NCI-H2081 treated with DMSO at 0.1 percent for 48 hours (cell line): ENCODE data around the gene ARHGAP31.
"Not testable (repeated sequence)": the region's sequence is repeated elsewhere in the genome, so short reads cannot be mapped to it uniquely, and the experiment has no call there.

Experiments used
- DNase-seq: peaks from one replicate; lab custom pipeline; 2025; lab: John Stamatoyannopoulos, UW

ARHGAP31 gene

DNA sequence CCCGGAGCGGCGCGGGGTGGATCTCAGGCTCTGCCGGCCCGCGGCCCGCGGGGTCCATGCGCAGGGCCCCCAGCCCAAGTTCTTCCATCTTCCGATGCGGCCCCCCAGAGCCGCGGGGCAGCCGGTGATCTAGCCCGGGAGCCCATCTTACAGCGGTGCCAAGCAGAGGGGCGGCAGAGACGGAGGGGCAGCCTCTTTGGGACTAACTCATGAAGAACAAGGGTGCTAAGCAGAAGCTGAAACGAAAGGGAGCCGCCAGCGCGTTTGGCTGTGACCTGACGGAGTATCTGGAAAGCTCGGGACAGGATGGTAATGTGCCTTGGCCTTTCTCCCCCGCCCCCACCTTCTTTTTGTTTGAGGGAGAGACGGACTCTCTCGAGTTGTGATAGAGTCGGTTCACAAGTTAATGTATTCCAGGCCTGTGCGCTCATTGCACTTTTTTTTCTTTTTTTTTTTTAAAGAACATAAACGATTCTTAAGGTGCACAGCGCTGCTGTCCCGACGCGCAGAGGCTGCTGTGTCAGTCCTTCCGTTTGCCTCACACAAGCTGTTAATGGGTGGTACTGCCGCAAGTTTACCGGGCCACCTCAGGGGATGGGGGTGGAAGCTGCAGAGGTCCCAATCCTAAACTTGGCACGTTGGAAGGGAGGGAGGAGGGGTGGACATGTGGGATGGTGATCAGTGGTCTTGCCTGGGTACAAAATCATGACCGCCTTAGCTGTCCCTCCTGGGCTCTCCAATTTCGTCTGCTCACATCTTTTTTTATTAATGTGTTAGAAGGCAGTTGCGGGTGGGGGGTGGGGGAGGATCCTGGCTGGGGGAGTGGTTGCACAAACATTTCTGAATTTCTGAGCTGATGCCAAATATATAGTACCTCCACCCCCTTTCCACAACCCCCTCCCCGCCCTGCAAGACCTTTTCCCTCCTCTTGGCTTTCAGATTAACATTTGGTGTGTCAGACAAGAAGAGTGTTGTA lies 801 bp downstream of the ARHGAP31 start:
- DNase-seq: no peak

DNA sequence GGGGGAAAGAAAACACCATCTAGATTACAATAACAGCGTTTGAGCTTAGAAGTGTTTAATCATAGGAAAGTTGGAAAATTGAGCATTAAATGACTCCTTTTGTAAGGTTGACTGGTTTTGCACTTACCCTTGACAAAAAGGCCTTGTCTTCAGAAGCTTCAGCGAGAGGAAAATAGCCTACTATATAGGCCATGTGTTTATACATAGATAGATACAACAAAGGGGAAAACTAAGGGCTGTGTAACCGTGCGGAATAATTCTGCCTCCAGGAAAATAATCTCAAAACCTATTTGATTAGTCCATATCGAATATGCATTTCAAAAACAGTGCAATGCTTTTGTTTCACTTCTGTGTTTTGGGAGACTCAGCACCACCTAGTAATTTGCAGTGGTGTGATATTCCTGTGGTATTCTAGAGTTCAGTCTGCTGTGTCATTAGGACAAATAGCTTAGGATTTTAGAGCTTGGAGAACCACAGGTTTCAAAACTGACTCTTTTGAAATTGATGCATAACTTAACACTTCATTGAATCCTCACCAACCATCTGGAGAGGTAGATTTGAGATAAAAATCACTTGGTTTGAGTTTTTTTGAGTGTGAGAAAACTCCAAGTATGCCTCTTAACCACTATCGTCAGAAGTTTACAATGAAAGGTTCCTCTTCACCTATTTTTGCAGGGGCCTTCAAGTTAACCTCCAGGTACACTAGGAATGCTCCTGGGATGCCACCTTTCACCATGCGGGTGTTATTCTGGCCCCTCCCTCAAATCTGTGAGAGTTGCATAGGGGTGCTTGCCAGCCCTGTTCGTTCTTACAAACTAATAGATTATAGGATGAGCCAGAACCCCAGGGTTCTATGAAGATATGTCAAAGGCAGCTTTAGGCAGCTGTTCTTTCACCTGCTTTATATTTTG lies 1.9 kb downstream of the ARHGAP31 start:
- no peak for DNase-seq

GRCh38 chr3:119296727-119297122 lies 2.5 kb downstream of the ARHGAP31 start:
- DNase-seq: no peak

DNA sequence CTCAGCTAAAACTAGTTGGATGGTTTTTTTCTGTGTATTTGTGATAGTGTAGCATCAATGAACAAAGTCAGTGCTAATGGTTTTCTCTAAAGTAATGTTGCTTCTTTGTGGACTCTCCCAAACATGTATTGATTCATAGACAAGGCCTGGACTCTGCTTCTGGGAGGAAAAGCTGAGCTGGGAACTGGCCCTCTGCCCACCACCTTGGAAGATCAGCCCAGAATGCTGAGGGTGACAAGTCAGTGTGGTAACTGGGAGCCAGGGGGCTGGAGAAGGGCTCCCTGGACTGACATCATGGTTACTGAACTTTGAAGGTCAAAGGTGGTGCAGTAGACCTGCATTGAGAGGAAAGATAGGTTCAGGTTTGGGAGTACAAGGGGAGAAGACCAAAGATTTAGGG lies 3.0 kb downstream of the ARHGAP31 start:
- no peak for DNase-seq

GRCh38 chr3:119298565-119298941 lies 4.4 kb downstream of the ARHGAP31 start:
- no peak for DNase-seq

- no peak for DNase-seq
These were observed 6.8 kb downstream of the ARHGAP31 start for GRCh38 chr3:119300991-119301391.

DNA sequence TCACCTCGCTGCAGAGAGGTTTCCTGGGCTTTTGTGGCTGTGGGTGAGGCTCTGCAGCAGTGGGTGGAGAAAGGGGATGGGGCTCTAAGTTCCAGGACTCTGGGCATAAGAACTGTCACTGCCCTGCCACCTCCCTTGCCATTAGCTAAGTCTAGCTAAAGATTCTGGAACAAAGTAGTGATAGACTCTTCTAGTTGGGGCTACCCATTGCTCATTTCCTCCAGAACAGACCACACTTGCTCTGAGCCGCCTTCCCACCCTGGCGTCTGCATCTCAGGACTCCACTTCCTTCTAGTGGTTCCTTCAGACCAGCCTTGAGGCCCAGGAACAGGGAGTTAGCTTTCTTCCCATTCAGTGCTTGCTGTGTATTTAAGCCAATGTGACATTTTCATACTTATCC lies 7.5 kb downstream of the ARHGAP31 start:
- DNase-seq: no peak

DNA sequence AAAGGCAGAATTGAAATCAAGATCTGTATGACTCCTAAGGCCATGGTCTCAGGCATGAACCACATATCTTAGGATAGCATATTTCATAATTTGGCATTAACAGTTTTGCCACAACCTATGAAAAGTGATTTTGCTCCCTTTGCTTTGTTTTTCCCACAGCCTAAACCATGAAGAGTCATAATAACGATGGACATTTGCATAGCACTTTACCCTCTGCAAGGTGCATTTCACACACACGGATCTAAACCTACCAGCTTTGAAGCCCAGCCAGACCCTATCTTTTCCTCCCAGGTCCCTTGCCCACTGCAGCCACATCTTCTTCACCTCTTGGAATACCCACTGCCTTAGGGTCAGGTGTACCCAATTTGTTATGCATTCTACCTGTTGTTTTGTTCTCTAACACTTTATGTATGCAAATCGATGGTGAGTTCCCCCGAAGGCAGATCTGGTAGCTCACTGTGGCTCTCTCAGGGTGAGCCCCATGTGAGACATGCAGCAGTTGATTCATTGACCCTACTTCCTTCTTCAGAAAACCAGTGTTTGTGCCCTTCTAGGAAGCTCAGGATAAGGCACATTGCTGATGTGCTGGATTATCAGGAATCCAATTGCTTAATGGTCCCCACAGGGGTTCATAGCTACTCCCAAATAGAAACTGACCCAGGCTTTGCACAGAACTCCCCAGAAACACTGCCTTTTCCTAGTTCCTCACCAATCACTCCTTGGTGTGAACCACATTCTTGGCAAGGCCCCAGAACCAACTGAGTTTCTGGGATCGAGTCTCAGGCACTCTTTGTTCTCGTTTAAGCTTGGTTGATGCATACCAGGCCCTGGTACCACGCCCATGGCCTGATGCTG lies 8.7 kb downstream of the ARHGAP31 start:
- DNase-seq: no peak

DNA sequence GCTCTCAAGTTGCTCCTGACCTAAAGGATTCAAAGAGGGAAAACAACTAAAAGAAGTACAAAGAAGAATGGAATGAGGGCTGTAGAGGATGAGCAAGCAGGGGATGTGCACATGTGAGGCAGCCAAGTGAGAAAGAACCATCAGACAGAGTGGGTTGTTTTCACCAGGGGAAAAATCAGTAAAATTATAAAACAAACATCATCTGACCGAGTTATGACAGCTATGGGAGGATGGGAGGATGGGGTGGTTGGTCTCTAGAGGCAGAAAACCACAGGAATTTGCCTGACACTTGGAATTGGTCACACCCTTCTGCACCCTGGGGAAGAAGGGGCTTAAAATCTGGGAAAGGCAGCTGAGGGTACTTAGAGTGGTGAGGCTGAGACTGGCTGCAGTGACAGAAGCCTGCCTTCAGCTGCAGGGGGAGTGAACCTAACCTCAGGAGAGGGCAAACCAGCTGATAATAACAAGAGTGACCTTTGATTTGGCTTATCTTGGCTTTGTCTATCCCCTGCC lies 10.1 kb downstream of the ARHGAP31 start:
- no peak for DNase-seq

- DNase-seq: no peak
These were observed 11.1 kb downstream of the ARHGAP31 start for GRCh38 chr3:119305286-119305685.

GRCh38 chr3:119306378-119306777 lies 12.2 kb downstream of the ARHGAP31 start:
- not testable (repeated sequence) for DNase-seq

- no peak for DNase-seq
These were observed 14.2 kb downstream of the ARHGAP31 start for GRCh38 chr3:119308355-119308754.

DNA sequence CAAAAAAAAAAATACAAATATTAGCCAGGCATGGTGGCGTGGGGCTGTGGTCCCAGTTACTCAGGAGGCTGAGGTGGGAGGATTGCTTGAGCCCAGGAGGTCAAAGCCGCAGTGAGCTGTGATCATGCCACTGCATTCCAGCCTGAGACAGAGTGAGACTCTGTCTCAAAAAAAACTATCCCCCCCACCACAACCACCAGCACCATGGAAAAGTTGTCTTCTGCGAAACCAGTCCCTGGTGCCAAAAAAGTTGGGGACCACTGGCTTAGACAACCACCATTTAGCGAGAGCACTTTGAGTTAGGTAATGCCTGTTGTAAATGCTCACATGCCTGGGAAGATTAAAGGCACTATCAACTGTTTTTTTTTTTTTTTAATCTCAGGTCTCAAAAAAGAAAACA lies 15.4 kb downstream of the ARHGAP31 start:
- no peak for DNase-seq

DNA sequence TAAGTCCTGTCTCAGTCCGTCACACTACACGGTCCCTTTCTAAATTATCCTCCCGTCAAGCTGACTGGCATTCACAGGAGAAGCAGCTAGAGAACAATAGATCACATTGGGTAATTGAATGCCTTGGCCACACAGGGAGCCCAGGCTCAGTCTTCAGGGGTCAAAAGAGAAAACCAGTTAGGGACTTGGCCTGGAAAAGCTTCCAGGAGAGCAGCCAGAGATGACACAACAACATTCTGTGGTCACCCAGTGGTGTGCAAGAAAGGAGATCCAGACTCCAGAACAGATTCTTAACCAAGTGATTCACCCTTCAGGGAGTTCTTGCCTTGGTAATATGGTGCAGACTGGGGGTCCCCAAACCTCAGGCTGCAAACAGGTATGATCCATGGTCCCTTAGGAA lies 15.9 kb downstream of the ARHGAP31 start:
- DNase-seq: no peak

- no peak for DNase-seq
These were observed 17.1 kb downstream of the ARHGAP31 start for GRCh38 chr3:119311081-119311925.

DNA sequence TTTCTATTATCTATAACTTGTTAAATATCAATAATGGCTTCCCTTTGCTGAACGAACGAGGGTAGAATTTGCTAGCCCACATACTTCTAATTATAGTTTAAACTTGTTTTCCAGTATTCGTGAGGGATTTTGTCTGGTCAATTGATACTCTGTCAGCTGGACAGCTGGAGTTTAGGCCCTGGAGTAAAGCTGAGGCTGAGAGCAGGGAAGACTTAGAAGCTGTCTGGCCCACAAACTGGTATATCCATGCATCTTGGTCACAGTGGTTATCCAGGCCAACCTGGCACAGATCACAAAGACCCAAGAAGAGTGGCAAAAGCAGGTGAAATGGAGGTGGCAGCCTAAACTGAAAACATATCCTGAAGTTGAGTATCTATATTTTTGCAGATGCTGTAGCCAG lies 19.3 kb downstream of the ARHGAP31 start:
- no peak for DNase-seq

DNA sequence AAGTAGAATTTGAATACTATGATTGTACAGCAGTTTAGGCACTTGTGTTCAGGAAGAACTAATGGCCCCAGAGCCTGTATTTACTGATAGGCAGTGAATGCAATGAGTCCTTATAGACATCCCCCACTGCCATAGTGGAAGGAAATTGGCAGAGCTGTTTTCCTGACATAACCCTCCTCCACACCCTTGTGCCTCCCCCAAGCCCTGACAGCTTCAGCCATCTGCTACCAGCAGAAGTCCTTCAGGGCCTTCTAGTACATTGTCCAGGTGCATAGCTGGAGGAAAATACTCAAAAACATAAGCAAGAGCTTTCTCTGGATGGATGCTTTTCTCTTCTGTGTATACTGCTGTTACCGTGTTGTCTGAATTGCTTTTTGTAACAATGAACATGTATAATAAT lies 20.6 kb downstream of the ARHGAP31 start:
- DNase-seq: no peak

DNA sequence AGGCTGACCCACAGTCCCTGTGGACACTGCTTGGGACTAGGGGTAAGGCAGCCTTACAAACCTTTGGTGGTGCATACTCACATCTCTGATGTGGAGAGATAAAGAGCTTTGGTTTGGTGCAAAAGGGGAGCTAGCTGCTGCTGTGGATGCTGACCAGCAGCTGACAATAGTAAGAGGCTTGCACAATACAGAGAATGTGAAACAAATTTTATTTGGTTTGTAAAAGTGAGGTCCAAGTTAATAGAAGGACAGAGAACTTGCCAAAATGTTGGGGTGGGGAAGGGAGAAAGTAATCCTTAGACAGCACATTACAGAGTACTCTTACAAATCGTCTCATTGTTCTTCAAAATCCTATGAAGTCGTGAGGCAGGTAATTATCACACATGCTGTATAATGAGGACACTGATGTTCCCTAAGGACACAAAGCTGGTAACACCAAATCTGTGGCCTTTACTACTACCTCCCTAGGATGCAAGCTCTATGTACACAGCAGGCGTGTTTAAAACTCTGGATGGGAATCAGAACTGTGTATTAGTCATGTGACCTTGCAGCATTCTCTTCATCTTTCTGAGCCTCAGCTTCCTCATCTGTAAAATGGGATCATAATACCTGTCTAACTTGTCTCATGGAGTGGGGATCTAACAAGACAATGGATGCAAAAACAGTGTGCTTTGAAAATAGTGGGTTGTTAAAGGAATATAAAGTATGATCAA lies 21.6 kb downstream of the ARHGAP31 start:
- DNase-seq: no peak

DNA sequence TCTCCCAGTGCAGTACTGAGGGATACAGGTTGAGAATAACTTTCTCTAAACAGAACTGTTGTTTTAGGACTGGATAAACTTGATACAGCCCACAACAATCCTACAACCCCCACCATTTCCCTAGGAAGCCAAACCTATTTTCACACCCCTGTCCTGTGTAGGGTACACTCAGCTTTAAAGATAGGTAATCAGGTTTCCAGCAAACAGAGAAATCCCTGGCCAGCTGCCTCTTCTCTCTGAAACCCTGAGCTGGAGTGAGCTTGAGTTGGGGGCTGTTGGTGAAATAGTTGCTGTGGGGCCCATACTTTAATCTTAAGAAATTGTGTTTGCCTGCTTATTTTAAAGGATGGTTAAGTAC lies 22.1 kb downstream of the ARHGAP31 start:
- DNase-seq: no peak

DNA sequence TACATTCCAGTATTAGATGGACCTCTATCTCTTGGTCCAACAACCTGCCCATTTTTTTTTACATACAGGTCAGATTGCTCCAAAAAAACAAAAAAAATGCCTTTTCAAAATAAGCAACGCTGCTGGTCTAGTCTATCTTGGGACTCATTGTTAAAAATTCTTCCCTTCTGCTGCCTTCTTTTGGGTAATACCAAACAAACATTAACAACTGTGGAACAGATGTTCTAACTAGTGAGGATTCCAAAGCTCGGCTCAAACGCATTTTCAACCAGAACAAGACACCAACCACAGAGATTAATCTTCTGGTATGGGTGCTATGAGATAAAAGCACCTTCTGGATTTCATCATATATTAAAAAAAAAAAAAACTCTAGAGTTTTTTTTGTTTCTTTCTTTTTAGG lies 24.7 kb downstream of the ARHGAP31 start:
- no peak for DNase-seq
